ENCODE measurements around the gene MRPL55.

GRCh38 chr1:228109073-228109961, at the start of gene MRPL55:
- TF ChIP-seq CTCF (IDR thresholded peaks at IDR 0.05) (no peak), POLR2A (IDR thresholded peaks at IDR 0.05) (peak; percentile 96)

All from Peyer's patch (tissue), 4 donors.